ENCODE data around the gene HS3ST4. TPM values are rescaled to one million over a fixed set of nuclear protein-coding genes. Genes with fewer than 3 reads are reported as not detected.

The HS3ST4 gene
- total and polyA plus RNA-seq, 2 of the 8 experiments (the other 6 are each of a cell fraction or from before 2014, with no cell fraction given) = 1.9 to 3.3 TPM

- no peak overlapping the region for H3K4ac ChIP-seq (replicated peaks; ENCODE audit: insufficient read length, low read depth, low read length)
- no peak overlapping the region for H3K18ac ChIP-seq (ENCODE audit: extremely low read depth, low read length)
- no peak overlapping the region for H3K23ac ChIP-seq (ENCODE audit: insufficient read length)
- no peaks in the 10 kb centered on the region for H3K79me1 ChIP-seq (ENCODE audit: low read depth, low read length)
- no peak overlapping the region for H2BK120ac ChIP-seq (replicated peaks; ENCODE audit: low read depth, low read length)
- FAIRE-seq (no peak), DNase-seq (ENCODE audit: low read depth in 1 of 2, low spot score in 2 of 2) (no peak)
- H2BK12ac ChIP-seq (ENCODE audit: low read depth, low read length) = no peak overlapping the region
- H3K9ac ChIP-seq (replicated peaks in 1 of 4; ENCODE audit: extremely low read depth in 1 of 4, low read depth in 3 of 4, low read length in 3 of 4) = no peak overlapping the region
- H4K91ac ChIP-seq (replicated peaks; ENCODE audit: insufficient read length, low read length) = no peak overlapping the region
- no peak overlapping the region for H2BK5ac ChIP-seq (ENCODE audit: low read depth, low read length)
- H2AK5ac ChIP-seq (ENCODE audit: low read depth, low read length) = no peak overlapping the region
- H3K27me3 ChIP-seq (replicated peaks in 1 of 4; ENCODE audit: control insufficient read depth in 3 of 4, extremely low read depth in 1 of 4, insufficient read depth in 3 of 4, low read length in 3 of 4) = no peaks in the 10 kb centered on the region
- no peaks in the 10 kb centered on the region for H3K79me2 ChIP-seq (ENCODE audit: control insufficient read depth in 1 of 2, insufficient read depth in 2 of 2, low read length in 2 of 2)
- no peak overlapping the region for H4K8ac ChIP-seq (ENCODE audit: extremely low read depth, insufficient read depth, low read length)
- WGBS, 2 experiments (ENCODE audit: extremely low coverage in 1 of 2, insufficient coverage in 1 of 2, insufficient read length in 1 of 2, insufficient replicate concordance in 2 of 2, low coverage in 1 of 2, low lambda C conversion rate in 2 of 2, missing lambda C conversion rate in 1 of 2) = 89% methylated on average over 7 of the region's 7 CpGs; no CpG with 5 or more reads in 1 of the 2 experiments
- no peak overlapping the region for H2BK15ac ChIP-seq (ENCODE audit: low read length)
- H3K9me3 ChIP-seq (ENCODE audit: insufficient read depth in 2 of 2, low read depth in 1 of 2, low read length in 1 of 2) = no peaks in the 10 kb centered on the region
- ChIA-PET CTCF (ENCODE audit: partially characterized antibody) (no interaction called here), POLR2A (ENCODE audit: partially characterized antibody) (no interaction called here)
- H2BK20ac ChIP-seq (ENCODE audit: low read length) = no peak overlapping the region
- peaks cover 4% of the 10 kb centered on the region; the same call in 1 of the 2 replicates for H3K23me2 ChIP-seq (ENCODE audit: low read depth, low read length)
- no peak for TF ChIP-seq TEAD4 (IDR thresholded peaks at IDR 0.05; ENCODE audit: low read depth, low read length)
- TF ChIP-seq CBX8 (IDR thresholded peaks at IDR 0.05; ENCODE audit: borderline replicate concordance, low read depth, low read length) = no peak
- no peak for TF ChIP-seq POU5F1 (IDR thresholded peaks at IDR 0.05; ENCODE audit: low read depth, low read length)
- no peak for TF ChIP-seq CHD1 (IDR thresholded peaks at IDR 0.05; ENCODE audit: low read depth, low read length)
- TF ChIP-seq BCL11A (IDR thresholded peaks at IDR 0.05; ENCODE audit: low read depth in 2 of 2, low read length in 2 of 2) = no peak
- TF ChIP-seq POLR2AphosphoS5 (IDR thresholded peaks at IDR 0.05; ENCODE audit: low read depth, low read length) = no peak
- no peak for TF ChIP-seq NANOG (IDR thresholded peaks at IDR 0.05; ENCODE audit: insufficient read depth, low read depth, low read length, poor library complexity, severe bottlenecking)
- no peak for TF ChIP-seq EGR1 (IDR thresholded peaks at IDR 0.05; ENCODE audit: borderline replicate concordance, low read depth, low read length)
- TF ChIP-seq GTF2F1 (IDR thresholded peaks at IDR 0.05; ENCODE audit: borderline replicate concordance, low read depth, low read length) = no peak
- no peak for TF ChIP-seq FOSL1 (IDR thresholded peaks at IDR 0.05; ENCODE audit: insufficient read depth, low read depth, low read length)
- TF ChIP-seq RBBP5 (IDR thresholded peaks at IDR 0.05; ENCODE audit: borderline replicate concordance, low read depth, low read length) = no peak
- H3K4me2 ChIP-seq (ENCODE audit: insufficient read depth in 1 of 2, low read depth in 2 of 2, low read length in 2 of 2) = no peak overlapping the region
- H3K4me1 ChIP-seq (replicated peaks in 1 of 4; ENCODE audit: control insufficient read depth in 3 of 4, insufficient read depth in 4 of 4, low read length in 3 of 4) = peaks cover 0 to 2% (median 0%) of the 10 kb centered on the region in 4 experiments; a peak in 1 of 7 replicates
- H2AFZ ChIP-seq (ENCODE audit: low read length) = no peak overlapping the region
- H3K36me3 ChIP-seq (ENCODE audit: control insufficient read depth in 2 of 4, insufficient read depth in 4 of 4, low read length in 3 of 4) = no peaks in the 10 kb centered on the region
- no peak overlapping the region for H3K27ac ChIP-seq (ENCODE audit: low read depth, low read length)
- no peak overlapping the region for H3K4me3 ChIP-seq (ENCODE audit: extremely low read depth in 1 of 4, insufficient read depth in 2 of 4, low read depth in 3 of 4, low read length in 4 of 4)
- H4K5ac ChIP-seq (ENCODE audit: insufficient read length, low read depth, low read length) = no peak overlapping the region
- no peak overlapping the region for H3K14ac ChIP-seq (ENCODE audit: insufficient read length)
- no peak overlapping the region for H3K56ac ChIP-seq (replicated peaks; ENCODE audit: insufficient read length, low read depth, low read length)
- H4K20me1 ChIP-seq (replicated peaks in 1 of 2; ENCODE audit: control insufficient read depth in 1 of 2, insufficient read depth in 2 of 2, low read length in 2 of 2) = no peaks in the 10 kb centered on the region
Observed at GRCh38 chr16:26139091-26139490, 447.3 kb downstream of the HS3ST4 start.
